NCI-H446 treated with DMSO at 0.1 percent for 48 hours (cell line): ENCODE measurements around the gene CHST15.

ENCODE experiments used
- DNase-seq: peaks from one replicate; lab custom pipeline; 2025; lab: John Stamatoyannopoulos, UW

The CHST15 gene

GRCh38 chr10:124065382-124066125 lies 27.8 kb downstream of the CHST15 start:
- no peak for DNase-seq

- DNase-seq: no peak
Observed at GRCh38 chr10:124064676-124065075, 28.7 kb downstream of the CHST15 start.

DNA sequence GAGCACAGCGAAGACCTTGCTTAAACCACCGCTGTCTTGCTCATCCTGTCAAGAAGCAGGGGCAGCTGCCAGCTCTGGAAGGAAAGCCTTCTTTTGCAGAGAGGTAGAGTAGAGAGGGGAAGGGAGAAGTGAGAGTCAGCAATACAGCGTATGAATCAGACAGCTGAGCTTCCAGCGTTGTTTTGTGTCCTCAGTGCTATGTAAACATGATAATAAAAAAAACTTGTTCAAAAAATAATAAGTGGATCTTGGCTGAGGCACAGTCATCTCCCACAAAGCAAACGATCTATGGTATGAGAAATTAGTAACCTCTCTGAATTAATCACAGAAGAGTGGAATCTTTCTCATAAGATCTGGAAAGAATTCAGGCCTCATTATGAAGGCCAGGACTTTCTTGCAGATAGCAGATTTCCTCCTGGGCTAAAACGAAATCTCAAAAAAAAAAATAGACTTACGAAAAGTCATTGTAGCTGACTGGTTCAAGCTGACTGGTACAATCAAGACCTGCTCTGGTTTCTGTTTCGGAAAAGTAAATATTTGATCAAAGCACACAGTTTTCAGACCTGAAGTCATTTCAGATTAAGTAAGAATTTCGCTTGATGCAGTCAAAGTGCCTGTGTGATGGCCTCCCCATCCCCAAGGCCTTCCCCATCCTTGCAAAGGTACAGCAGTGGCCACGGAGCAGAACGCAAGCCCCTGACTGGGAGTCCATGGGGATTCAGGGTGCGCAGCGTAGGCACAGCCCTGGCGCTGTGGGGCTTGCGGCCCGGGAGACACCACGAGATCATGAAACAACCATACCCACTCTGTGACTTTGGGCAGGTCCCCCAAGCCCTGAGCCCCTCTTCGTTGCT lies 29.4 kb downstream of the CHST15 start:
- no peak for DNase-seq

DNA sequence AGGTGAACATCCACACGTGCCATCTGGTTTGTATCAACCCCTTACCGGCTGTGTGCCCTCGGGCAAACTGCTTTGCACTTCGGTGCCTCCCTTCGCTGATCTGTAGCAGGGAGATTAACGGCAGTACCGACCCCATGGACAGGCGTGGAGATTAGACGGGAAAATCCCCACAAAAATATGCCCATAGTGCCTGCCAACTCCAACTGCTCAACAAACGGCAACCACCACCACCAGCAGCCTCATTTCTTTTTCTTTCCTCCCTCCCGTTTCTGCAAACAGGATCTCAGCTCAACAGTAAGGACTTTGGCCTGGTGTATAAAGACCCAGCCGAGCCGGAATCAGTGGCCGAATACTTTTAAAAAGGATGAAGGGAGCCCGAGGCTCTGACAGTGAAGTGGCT lies 31.0 kb downstream of the CHST15 start:
- no peak for DNase-seq

- no peak for DNase-seq
Observed at GRCh38 chr10:124061030-124061429, 32.4 kb downstream of the CHST15 start.

- no peak for DNase-seq
Observed at GRCh38 chr10:124060148-124060720, 33.2 kb downstream of the CHST15 start.

- no peak for DNase-seq
Observed at GRCh38 chr10:124059551-124059950, 33.8 kb downstream of the CHST15 start.

DNA sequence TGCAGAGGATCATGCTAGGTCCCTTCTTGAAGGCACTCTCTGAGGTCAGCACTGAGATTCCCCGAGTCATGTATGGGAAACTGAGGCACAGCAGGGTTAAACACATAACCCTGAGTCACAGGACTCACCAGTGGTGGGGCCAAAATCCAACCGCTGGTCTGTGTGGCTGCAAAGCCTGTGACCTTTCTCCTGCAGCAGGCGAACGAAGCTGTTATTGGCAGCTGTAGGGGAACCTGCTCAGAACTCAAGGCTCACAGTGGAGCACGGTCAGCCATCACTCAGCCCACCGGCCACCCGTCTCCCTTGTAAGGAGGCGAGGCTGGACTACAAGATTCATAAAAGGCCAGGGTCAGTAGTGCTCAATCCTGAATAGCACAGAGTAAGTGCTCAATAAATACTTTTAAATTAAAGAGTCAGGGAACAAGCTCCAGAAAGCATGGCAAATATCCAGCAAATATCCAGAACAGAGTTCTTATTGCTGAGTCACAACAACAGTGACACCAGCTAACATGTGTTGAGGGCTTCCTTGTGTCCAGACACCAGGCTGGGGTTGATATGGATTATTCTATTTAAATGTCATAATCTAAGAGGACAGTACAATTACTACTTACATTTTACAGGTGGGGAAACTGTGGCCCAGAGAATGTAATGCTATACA lies 34.9 kb downstream of the CHST15 start:
- DNase-seq: no peak

GRCh38 chr10:124057601-124058000 lies 35.8 kb downstream of the CHST15 start:
- no peak for DNase-seq

DNA sequence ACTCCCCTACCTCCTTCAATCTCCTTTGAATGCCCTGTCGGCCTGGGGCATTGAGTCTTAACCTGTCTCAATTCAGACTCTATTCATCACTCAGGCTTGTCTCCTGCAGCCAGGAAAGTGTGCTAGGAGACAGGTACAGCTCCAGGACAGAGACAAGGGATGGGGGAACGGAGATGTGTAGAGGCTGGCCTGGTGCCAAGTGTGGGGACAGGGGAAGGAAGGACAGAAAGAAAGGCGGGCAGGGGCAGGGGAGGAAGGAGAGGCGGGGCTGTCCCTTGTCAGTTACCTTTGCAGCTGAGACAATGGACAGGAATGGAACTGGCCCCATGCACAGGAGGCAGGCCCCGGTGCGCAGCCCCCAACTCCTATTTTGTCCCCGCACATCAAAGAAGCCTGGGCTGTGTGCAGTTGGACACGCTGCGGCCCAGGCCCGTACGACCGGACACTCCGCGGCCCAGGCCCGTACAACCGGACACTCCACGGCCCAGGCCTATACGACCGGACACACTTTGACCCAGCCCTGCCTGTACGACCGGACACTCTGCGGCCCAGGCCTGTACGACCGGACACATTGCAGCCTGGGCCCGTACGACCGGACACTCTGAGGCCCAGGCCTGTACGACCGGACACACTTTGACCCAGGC lies 36.9 kb downstream of the CHST15 start:
- no peak for DNase-seq

DNA sequence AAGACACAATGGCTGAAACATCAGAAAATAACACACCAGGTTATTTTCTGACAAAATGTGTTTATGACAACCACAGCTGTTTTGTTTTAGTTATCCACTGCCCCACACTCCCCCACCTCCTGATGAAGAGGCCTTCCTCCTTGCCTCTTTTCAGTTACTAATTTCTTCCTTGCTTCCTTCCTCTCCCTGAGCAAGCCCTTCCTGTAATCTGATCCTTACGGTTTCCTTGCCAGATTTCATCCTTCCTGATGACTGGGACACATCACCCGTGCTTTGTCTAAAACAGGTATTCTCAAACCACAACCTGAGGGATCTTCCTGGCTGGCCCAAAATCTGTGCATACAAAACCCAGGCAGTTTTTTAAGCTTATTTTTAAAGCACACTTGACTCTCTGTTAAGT lies 39.4 kb downstream of the CHST15 start:
- no peak for DNase-seq

DNA sequence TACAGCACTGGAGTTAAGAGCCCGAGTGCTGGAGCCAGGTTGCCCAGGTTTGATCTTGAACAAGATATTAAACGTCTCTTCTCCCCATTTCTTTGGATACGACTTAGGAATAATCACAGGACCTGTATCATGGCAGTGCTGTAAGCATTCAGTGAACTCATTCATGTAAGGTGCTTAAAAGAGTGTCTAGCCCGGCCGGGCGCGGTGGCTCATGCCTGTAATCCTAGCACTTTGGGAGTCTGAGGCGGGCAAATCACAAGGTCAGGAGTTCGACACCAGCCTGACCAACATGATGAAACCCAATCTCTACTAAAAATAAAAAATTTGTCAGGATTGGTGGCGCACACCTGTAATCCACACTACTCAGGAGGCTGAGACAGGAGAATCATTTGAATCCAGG lies 40.8 kb downstream of the CHST15 start:
- DNase-seq: no peak

DNA sequence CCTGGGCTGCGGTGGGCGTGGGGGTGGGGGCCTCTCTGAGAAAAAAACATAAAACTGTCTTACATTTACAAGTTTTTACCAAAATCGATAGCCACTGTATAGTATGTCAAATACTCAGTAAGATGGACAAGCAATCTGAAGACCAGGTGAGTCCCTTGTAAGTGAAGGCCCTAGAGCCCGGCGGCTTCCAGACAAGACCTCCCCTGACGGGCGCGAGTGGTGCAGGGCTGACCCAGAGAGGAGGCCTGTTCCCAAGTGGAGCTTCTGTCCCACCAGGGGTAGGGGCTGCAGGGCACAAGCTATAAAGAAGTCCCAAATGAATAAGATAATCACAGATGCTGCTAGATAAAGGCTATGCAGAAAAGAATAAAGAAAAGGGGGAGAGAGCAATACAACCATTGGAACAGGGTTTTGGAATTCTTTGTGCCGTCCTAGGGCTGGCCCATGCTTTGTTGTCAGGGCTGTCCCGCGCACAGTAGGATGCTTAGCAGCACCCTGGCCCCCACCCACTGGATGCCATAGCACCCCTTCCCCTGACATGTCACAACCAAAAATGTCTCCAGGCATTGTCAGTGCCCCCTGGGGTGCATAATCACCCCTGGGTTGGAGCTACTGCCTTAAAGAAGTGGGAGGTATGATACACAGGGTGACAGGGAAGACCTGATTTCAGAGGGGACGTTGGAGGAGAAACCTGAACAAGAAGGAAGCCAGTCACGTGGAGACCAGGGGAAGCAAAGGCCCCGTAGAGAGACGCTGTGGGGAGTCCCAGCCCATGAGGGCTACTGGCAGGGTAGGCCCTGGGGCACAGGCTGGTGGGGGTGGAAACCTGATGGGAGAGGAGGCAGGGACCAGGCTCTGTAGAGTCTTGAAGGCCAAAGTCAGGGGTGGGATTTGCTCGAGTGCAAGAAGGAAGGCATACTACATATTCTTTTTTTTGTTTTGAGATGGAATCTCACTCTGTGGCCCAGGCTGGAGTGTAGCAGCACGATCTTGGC lies 43.1 kb downstream of the CHST15 start:
- DNase-seq: no peak

- DNase-seq: no peak
Observed at GRCh38 chr10:124049484-124049883, 43.9 kb downstream of the CHST15 start.

- DNase-seq: no peak
Observed at GRCh38 chr10:124048371-124049290, 44.8 kb downstream of the CHST15 start.

- no peak for DNase-seq
Observed at GRCh38 chr10:124047427-124048152, 45.8 kb downstream of the CHST15 start.

DNA sequence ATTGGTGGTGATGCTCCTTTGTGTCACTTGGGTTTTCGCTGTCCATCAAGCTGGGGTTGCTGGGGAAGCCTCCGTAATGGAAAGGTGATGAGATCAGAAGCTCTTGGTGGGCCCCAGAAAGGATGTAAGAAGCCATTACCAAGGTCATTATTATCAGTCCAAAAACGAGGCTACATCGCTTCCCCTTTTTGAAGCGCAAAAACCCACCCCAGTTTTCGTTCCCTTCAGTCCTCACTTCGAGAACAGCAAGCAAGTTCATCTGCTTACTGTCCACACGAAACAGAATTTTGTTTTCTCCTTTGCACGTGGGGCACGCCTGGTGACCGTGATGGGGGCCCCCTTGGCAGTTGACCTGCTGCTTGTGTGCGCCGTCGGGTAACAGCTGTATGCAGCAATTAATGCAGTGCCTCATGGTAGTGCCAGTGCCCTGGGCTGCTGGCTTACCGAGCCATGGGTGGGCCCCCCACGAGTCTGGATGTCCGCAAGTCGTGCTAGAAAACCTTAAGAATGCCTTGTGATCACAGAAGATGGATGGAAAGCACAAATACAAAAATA lies 47.5 kb downstream of the CHST15 start:
- DNase-seq: no peak

DNA sequence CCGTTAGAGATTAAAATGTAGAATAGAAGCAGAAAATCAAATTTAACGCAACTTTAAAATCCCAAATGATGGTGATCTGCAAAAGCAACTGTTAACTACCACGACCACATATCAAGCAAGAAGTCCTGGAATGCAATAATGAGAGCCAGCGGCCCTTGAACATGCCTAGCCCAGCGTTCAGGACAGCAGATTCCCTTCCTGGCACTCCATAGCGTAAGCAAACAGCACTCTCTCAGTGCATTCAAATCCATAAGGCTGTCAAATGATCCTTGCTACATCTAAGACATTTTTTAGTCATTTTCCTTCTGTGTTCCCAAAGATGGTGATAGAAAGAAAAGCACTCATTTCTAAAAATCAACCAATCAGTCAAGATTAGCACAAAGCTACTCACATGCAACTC lies 48.1 kb downstream of the CHST15 start:
- DNase-seq: no peak
